ENCODE results near the gene STUB1. TPM values are rescaled to one million over a fixed set of nuclear protein-coding genes. Genes with fewer than 3 reads are reported as not detected.

The STUB1 gene
- total RNA-seq, 1 donor from 2014 or later, result 78.3 TPM

DNA sequence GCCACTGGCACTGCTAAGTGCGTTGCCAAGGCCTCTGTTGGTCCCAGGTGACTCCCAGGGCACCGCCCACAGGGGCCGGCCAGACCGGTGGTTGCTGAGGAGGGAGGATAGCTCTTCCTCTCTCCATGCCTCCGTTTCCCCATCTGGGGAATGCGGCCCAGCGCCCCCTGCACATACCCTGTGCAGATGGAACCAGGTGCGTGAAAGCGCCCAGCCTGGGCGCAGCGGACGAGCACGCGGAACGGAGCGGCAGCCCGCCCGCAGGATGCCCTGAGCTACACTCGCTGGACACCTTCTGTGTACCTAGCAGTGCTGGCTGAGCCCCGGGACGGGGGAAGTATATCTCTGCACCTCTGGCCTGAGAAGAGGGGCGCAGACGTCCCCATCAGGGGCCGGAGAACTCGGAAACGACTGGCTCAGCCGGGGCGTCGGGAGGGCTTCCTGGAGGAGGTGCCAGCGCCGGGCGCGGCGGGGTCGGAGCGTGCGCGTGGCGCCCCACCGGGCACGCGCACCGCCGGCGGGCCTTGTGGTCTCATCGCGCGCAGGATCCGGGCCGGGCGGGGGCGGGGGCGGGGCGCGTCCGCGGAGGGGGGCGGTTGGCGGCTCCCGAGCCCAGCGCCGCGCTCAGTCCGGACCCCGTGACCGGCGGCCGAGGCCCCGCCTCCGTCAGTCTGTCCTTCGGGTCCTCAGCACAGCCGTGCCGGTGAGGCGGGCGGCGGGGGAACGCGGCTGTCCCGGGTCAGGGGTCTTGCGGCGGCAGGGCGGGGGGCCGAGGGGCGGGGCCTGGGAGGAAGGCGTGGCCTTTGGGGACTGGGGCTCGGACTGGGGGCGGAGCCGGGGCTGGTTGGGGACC, 46.5 kb downstream of the STUB1 start, which contains the start of the genes CCDC78 and HAGHL:
CCDC78 (minus strand) TSS at position 6 of the 853 bp plus-strand sequence. CDS start 76 bp downstream, outside the sequence.
HAGHL (plus strand) TSS at position 669 of the 853 bp plus-strand sequence. CDS start 404 bp downstream, outside the sequence.
- no peak within 1 kb of the TSS for H3K27ac Mint-ChIP-seq (ENCODE audit: unreplicated experiment)
- peaks cover 6% of the 10 kb centered on the region for H3K27me3 Mint-ChIP-seq (ENCODE audit: unreplicated experiment)
- TF ChIP-seq, protein P1, sequence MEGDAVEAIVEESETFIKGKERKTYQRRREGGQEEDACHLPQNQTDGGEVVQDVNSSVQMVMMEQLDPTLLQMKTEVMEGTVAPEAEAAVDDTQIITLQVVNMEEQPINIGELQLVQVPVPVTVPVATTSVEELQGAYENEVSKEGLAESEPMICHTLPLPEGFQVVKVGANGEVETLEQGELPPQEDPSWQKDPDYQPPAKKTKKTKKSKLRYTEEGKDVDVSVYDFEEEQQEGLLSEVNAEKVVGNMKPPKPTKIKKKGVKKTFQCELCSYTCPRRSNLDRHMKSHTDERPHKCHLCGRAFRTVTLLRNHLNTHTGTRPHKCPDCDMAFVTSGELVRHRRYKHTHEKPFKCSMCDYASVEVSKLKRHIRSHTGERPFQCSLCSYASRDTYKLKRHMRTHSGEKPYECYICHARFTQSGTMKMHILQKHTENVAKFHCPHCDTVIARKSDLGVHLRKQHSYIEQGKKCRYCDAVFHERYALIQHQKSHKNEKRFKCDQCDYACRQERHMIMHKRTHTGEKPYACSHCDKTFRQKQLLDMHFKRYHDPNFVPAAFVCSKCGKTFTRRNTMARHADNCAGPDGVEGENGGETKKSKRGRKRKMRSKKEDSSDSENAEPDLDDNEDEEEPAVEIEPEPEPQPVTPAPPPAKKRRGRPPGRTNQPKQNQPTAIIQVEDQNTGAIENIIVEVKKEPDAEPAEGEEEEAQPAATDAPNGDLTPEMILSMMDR (IDR thresholded peaks at IDR 0.05; ENCODE audit: partially characterized antibody, unreplicated experiment), result no peak
- H3K4me3 Mint-ChIP-seq (ENCODE audit: unreplicated experiment), result peak within 1 kb of the TSS; percentile 63
- no peaks in the 10 kb centered on the region for H3K4me1 Mint-ChIP-seq (ENCODE audit: low read depth, unreplicated experiment)
- H3K9me3 Mint-ChIP-seq (ENCODE audit: unreplicated experiment), result no peaks in the 10 kb centered on the region
- no peaks in the 10 kb centered on the region for H3K36me3 Mint-ChIP-seq (ENCODE audit: unreplicated experiment)
- DNase-seq, result peak; percentile 79

DNA sequence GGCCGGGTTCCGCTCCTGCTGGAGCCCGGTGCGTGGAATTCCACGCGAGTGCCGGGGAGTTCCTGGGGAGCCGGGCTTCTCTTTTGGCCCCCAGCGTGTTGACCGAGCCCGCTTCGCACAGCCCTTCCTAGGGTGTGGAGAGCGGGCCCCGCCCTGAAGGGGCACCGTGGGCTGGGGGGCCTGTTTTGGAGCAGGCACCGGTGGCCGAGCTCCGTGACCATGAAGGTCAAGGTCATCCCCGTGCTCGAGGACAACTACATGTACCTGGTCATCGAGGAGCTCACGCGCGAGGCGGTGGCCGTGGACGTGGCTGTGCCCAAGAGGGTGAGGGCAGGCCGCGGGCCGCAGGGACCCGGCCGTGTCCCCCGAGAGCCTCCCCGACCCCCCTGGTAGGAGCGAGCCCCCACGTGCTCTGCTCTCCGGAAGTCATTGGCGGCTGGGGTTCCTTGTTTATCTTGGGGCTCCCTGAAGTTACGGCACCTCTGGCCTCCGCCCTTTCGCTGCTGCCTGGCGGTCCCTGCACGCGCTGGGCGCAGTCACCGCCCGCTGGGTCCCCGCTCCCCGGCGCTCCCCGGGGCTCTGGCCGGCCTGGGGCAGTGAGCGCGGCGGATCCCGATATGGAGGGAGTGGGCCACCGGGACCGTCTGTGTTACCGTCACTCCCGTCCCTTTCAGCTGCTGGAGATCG, 47.2 kb downstream of the STUB1 start:
- TF ChIP-seq, protein P1 (IDR thresholded peaks at IDR 0.05; ENCODE audit: partially characterized antibody, unreplicated experiment), result no peak
- H3K27me3 Mint-ChIP-seq (ENCODE audit: unreplicated experiment), result peaks cover 6% of the 10 kb centered on the region
- peak overlapping the region; percentile 52 for H3K4me3 Mint-ChIP-seq (ENCODE audit: unreplicated experiment)
- no peaks in the 10 kb centered on the region for H3K9me3 Mint-ChIP-seq (ENCODE audit: unreplicated experiment)
- DNase-seq, result no peak
- H3K4me1 Mint-ChIP-seq (ENCODE audit: low read depth, unreplicated experiment), result no peaks in the 10 kb centered on the region
- no peaks in the 10 kb centered on the region for H3K36me3 Mint-ChIP-seq (ENCODE audit: unreplicated experiment)
- H3K27ac Mint-ChIP-seq (ENCODE audit: unreplicated experiment), result no peak overlapping the region

DNA sequence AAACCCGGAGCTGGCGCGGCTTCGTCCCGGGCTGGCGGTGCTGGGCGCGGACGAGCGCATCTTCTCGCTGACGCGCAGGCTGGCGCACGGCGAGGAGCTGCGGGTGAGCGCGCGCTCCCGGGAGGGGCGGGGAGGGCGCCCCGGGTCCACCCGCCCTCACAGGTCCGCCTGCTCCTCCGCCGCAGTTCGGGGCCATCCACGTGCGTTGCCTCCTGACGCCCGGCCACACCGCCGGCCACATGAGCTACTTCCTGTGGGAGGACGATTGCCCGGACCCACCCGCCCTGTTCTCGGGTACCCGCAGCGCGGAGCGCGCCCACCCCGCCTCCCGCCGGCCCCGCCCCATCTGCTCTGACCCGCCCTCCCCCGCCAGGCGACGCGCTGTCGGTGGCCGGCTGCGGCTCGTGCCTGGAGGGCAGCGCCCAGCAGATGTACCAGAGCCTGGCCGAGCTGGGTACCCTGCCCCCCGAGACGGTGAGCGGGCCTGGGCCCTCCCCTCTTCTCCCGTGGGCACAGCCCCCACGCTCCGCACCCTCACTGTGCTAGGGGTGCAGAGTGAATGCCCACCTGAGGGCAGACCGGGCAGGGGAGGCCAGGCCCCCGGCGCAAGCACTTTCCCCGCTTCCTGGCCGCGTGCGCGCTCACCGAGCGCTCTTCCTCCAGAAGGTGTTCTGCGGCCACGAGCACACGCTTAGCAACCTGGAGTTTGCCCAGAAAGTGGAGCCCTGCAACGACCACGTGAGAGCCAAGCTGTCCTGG, 48.1 kb downstream of the STUB1 start:
- Mint-ChIP-seq H3K36me3 (ENCODE audit: unreplicated experiment) (no peaks in the 10 kb centered on the region), H3K4me3 (ENCODE audit: unreplicated experiment) (peak overlapping the region; percentile 59), H3K27me3 (ENCODE audit: unreplicated experiment) (peaks cover 6% of the 10 kb centered on the region), H3K27ac (ENCODE audit: unreplicated experiment) (no peak overlapping the region), H3K4me1 (ENCODE audit: low read depth, unreplicated experiment) (no peaks in the 10 kb centered on the region), H3K9me3 (ENCODE audit: unreplicated experiment) (no peaks in the 10 kb centered on the region)
- peak; percentile 79 for DNase-seq
- TF ChIP-seq, protein P1 (IDR thresholded peaks at IDR 0.05; ENCODE audit: partially characterized antibody, unreplicated experiment), result no peak

DNA sequence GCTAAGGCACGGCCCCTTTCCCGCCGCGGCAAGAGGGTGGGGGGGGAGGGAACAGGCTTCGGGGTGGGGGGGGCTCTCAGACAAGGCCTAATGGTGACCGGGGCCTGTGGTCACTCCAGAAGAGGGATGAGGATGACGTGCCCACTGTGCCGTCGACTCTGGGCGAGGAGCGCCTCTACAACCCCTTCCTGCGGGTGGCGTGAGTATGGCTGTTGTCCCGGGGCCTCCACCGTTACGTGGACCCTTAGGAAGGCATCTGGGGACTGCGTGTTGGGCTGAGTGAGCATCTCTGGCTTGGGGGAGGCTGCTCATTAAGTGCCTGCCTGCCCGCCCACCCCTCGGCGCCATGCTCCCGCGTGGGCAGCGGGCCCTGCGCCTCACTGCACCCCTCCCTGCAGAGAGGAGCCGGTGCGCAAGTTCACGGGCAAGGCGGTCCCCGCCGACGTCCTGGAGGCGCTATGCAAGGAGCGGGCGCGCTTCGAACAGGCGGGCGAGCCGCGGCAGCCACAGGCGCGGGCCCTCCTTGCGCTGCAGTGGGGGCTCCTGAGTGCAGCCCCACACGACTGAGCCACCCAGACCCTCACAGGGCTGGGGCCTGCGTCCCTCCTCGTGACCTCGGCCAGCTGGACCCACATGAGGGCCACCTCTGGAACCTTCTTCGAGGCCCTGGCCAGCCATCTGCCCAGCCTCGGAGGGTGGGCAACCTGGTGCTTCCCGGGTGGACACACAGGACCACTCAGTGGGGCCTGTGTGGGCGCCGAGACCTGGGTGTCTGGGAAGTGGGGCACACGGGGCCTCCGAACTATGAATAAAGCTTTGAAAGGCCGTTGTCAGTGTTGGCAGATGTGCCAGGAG, 48.9 kb downstream of the STUB1 start:
- no peak for DNase-seq
- no peaks in the 10 kb centered on the region for H3K9me3 Mint-ChIP-seq (ENCODE audit: unreplicated experiment)
- TF ChIP-seq, protein P1 (IDR thresholded peaks at IDR 0.05; ENCODE audit: partially characterized antibody, unreplicated experiment), result no peak
- no peak overlapping the region for H3K27ac Mint-ChIP-seq (ENCODE audit: unreplicated experiment)
- H3K4me3 Mint-ChIP-seq (ENCODE audit: unreplicated experiment), result no peak overlapping the region
- peaks cover 6% of the 10 kb centered on the region for H3K27me3 Mint-ChIP-seq (ENCODE audit: unreplicated experiment)
- H3K4me1 Mint-ChIP-seq (ENCODE audit: low read depth, unreplicated experiment), result no peaks in the 10 kb centered on the region
- H3K36me3 Mint-ChIP-seq (ENCODE audit: unreplicated experiment), result no peaks in the 10 kb centered on the region

Data from glutamatergic neuron (in vitro differentiated cells).